Neural cell (in vitro differentiated cells): ENCODE measurements around the gene S100A5. TPM values are rescaled to one million over a fixed set of nuclear protein-coding genes. Genes with fewer than 3 reads are reported as not detected.

Experiments
- H2AFZ ChIP-seq: fragments of 200-600, 300-800 bp; sonication (generic), shearing (Covaris generic); 2 replicates; pipeline ENCODE4 v1.6.0; 2014; ENCODE audit warnings: low read depth, mild to moderate bottlenecking, antibody characterized with exemption, low read length, moderate library complexity
- H3F3A ChIP-seq: fragments of 200-600 bp; shearing (Covaris generic); 2 replicates; pipeline ENCODE4 v1.6.1; 2016; ENCODE audit warnings: mild to moderate bottlenecking, moderate library complexity, mixed read lengths, antibody characterized with exemption, low read length; ENCODE audit not compliant: insufficient read depth, poor library complexity, severe bottlenecking
- H3K27ac ChIP-seq: fragments of 200-600, 300-800 bp; sonication (generic), shearing (Covaris generic); 2 replicates; pipeline ENCODE4 v1.5.1; 2014; ENCODE audit warnings: mild to moderate bottlenecking, low read length, moderate library complexity
- H3K27me3 ChIP-seq: fragments of 300-800, 200-600 bp; sonication (generic), shearing (Covaris generic); 2 replicates; pipeline ENCODE4 v1.6.0; 2014; ENCODE audit warnings: mild to moderate bottlenecking, low read depth, low read length, moderate library complexity; ENCODE audit not compliant: insufficient read depth
- H3K36me3 ChIP-seq: fragments of 300-800, 200-600 bp; sonication (generic), shearing (Covaris generic); 2 replicates; pipeline ENCODE4 v1.5.1; 2014; ENCODE audit warnings: mild to moderate bottlenecking, antibody characterized with exemption, low read length, moderate library complexity; ENCODE audit not compliant: insufficient read depth
- H3K4me2 ChIP-seq: fragments of 300-800, 200-600 bp; sonication (generic), shearing (Covaris generic); 2 replicates; pipeline ENCODE4 v1.6.0; 2014; ENCODE audit warnings: mild to moderate bottlenecking, low read length
- H3K4me3 ChIP-seq: fragments of 300-800, 200-600 bp; sonication (generic), shearing (Covaris generic); 2 replicates; pipeline ENCODE4 v1.5.1; 2014; ENCODE audit warnings: mild to moderate bottlenecking, low read length, moderate library complexity
- H3K79me2 ChIP-seq: fragments of 200-600 bp; shearing (Covaris generic); replicated peaks from 2 replicates; pipeline ENCODE4 v1.6.0; 2014; ENCODE audit warnings: mild to moderate bottlenecking, low read length, moderate library complexity; ENCODE audit not compliant: insufficient read depth
- H3K9ac ChIP-seq: fragments of 300-800, 200-600 bp; sonication (generic), shearing (Covaris generic); 2 replicates; pipeline ENCODE4 v1.6.1; 2016; ENCODE audit warnings: mild to moderate bottlenecking, low read length, mixed read lengths
- H3K9me2 ChIP-seq: fragments of 200-600 bp; shearing (Covaris generic); 2 replicates; pipeline ENCODE4 v1.6.1; 2016; ENCODE audit warnings: mild to moderate bottlenecking, low read length, mixed read lengths; ENCODE audit not compliant: insufficient read depth
- H3K9me3 ChIP-seq: fragments of 200-600, 300-800 bp; sonication (generic), shearing (Covaris generic); 2 replicates; pipeline ENCODE4 v1.6.1; 2016; ENCODE audit warnings: mild to moderate bottlenecking, mixed run types, low read length, moderate library complexity, mixed read lengths
- H4K20me1 ChIP-seq: fragments of 200-600 bp; shearing (Covaris generic); 2 replicates; pipeline ENCODE4 v1.6.1; 2016; ENCODE audit warnings: mild to moderate bottlenecking, mixed run types; ENCODE audit not compliant: insufficient read depth
- CTCF ChIP-seq: fragments of 450-650 bp; IDR thresholded peaks from 2 replicates; pipeline ENCODE4 v1.5.1; 2014; ENCODE audit warnings: antibody characterized with exemption, mild to moderate bottlenecking, moderate library complexity; ENCODE audit not compliant: poor library complexity, severe bottlenecking
- EP300 ChIP-seq: fragments of 450-650 bp; conservative IDR thresholded peaks from 2 replicates; pipeline ENCODE4 v1.6.1; 2014; ENCODE audit warnings: antibody characterized with exemption, mild to moderate bottlenecking, moderate library complexity; ENCODE audit not compliant: poor library complexity, severe bottlenecking
- EZH2 ChIP-seq: fragments of 200-600, 300-800 bp; shearing (Covaris generic), sonication (generic); IDR thresholded peaks from 2 replicates; pipeline ENCODE4 v1.6.1; 2014; ENCODE audit warnings: antibody characterized with exemption, low read length, borderline replicate concordance, mild to moderate bottlenecking; ENCODE audit not compliant: insufficient read depth, poor library complexity, severe bottlenecking
- MXI1 ChIP-seq: fragments of 450-650 bp; conservative IDR thresholded peaks from 2 replicates; pipeline ENCODE4 v1.6.1; 2014; ENCODE audit warnings: antibody characterized with exemption, mild to moderate bottlenecking; ENCODE audit not compliant: poor library complexity, severe bottlenecking
- POLR2AphosphoS5 ChIP-seq: IDR thresholded peaks from 2 replicates; pipeline ENCODE4 v1.6.1; 2012
- RAD21 ChIP-seq: fragments of 450-650 bp; conservative IDR thresholded peaks from 2 replicates; pipeline ENCODE4 v1.6.1; 2014; ENCODE audit warnings: antibody characterized with exemption, mild to moderate bottlenecking, moderate library complexity
- SMC3 ChIP-seq: fragments of 450-650 bp; conservative IDR thresholded peaks from 2 replicates; pipeline ENCODE4 v1.6.1; 2014; ENCODE audit warnings: antibody characterized with exemption, mild to moderate bottlenecking, moderate library complexity; ENCODE audit not compliant: poor library complexity
- TAF1 ChIP-seq: IDR thresholded peaks from 2 replicates; pipeline ENCODE4 v1.6.1; 2012; ENCODE audit warnings: low read depth
- polyA plus RNA-seq: library from polyadenylated mRNA; depleted of rRNA; stranded (reverse); fragments of >200 nt; gene quantifications from 2 replicates; pipeline ENCODE4 v1.2.3, GENCODE V29; 2014
- TF ChIP-seq, protein P1 (sequence below): IDR thresholded peaks from 2 replicates; pipeline ENCODE4 v1.6.1; 2012; ENCODE audit warnings: borderline replicate concordance

The S100A5 gene
- polyA plus RNA-seq, 1 donor from 2014 or later, result not detected

GRCh38 chr1:153493343-153493960 is 47.3 kb downstream of the S100A5 start:
- Histone ChIP-seq H3K4me2 (no peak overlapping the region), H3F3A (no peaks in the 10 kb centered on the region), H3K27me3 (no peaks in the 10 kb centered on the region), H2AFZ (no peak overlapping the region), H3K79me2 (no peaks in the 10 kb centered on the region), H3K4me3 (no peak overlapping the region), H3K9ac (no peak overlapping the region), H4K20me1 (no peaks in the 10 kb centered on the region), H3K36me3 (no peaks in the 10 kb centered on the region), H3K9me3 (no peaks in the 10 kb centered on the region), H3K27ac (no peak overlapping the region), H3K9me2 (no peaks in the 10 kb centered on the region)
- TF ChIP-seq RAD21 (no peak), EP300 (no peak), MXI1 (no peak), CTCF (no peak), EZH2 (no peak), POLR2AphosphoS5 (no peak), TAF1 (no peak)
- TF ChIP-seq, protein P1, sequence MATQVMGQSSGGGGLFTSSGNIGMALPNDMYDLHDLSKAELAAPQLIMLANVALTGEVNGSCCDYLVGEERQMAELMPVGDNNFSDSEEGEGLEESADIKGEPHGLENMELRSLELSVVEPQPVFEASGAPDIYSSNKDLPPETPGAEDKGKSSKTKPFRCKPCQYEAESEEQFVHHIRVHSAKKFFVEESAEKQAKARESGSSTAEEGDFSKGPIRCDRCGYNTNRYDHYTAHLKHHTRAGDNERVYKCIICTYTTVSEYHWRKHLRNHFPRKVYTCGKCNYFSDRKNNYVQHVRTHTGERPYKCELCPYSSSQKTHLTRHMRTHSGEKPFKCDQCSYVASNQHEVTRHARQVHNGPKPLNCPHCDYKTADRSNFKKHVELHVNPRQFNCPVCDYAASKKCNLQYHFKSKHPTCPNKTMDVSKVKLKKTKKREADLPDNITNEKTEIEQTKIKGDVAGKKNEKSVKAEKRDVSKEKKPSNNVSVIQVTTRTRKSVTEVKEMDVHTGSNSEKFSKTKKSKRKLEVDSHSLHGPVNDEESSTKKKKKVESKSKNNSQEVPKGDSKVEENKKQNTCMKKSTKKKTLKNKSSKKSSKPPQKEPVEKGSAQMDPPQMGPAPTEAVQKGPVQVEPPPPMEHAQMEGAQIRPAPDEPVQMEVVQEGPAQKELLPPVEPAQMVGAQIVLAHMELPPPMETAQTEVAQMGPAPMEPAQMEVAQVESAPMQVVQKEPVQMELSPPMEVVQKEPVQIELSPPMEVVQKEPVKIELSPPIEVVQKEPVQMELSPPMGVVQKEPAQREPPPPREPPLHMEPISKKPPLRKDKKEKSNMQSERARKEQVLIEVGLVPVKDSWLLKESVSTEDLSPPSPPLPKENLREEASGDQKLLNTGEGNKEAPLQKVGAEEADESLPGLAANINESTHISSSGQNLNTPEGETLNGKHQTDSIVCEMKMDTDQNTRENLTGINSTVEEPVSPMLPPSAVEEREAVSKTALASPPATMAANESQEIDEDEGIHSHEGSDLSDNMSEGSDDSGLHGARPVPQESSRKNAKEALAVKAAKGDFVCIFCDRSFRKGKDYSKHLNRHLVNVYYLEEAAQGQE, result no peak

DNA sequence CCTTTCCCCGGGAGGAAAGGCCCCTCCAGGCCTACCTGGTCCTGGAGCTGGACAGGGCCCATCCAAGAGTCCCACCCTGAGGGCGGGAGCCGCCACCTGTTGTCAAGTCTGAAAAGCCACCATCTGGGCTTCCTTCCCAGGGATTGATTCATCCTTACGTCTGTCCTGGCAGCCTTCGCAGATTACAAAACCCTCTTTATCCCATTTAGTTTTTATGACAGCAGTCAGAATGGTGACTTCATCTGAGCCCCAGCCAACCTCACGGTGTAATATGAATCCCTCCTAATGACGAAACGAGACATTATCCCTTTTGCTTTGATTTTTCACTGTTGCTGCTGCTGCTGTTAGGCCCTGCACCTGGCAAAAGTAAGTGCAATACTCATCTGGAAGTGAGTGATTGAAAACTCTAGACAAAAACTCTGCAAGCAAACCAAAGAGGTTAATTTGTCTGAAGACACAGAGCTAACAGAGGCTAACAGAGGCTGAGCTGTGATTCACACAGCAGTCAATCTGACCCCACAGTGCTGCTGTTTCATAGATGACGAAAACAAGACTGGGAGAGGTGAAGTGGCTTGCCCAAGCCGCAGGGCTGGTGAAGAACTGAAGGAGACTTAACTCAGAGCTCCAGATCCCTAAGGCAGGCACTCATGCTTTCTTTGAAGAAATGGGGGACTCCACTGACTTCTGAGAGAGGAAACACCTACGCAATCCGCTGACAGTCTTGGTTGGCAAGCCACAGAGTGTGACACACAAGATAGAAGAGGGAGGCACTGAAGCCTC is 50.3 kb downstream of the S100A5 start:
- no peak overlapping the region for H3K9ac ChIP-seq

More for the DNA sequence above, 50.3 kb downstream of the S100A5 start:
- Histone ChIP-seq H2AFZ (no peak overlapping the region), H3F3A (no peaks in the 10 kb centered on the region), H3K27me3 (no peaks in the 10 kb centered on the region), H3K9me2 (no peaks in the 10 kb centered on the region), H3K36me3 (no peaks in the 10 kb centered on the region), H3K4me3 (no peak overlapping the region), H3K27ac (no peak overlapping the region), H3K9me3 (no peaks in the 10 kb centered on the region), H3K79me2 (no peaks in the 10 kb centered on the region), H4K20me1 (no peaks in the 10 kb centered on the region), H3K4me2 (no peak overlapping the region)
- TF ChIP-seq TAF1 (no peak), RAD21 (no peak), POLR2AphosphoS5 (no peak), SMC3 (no peak), EZH2 (no peak), MXI1 (no peak), EP300 (no peak), CTCF (no peak)
- TF ChIP-seq, protein P1, result no peak
